ENCODE results near the gene REC114.

DNA sequence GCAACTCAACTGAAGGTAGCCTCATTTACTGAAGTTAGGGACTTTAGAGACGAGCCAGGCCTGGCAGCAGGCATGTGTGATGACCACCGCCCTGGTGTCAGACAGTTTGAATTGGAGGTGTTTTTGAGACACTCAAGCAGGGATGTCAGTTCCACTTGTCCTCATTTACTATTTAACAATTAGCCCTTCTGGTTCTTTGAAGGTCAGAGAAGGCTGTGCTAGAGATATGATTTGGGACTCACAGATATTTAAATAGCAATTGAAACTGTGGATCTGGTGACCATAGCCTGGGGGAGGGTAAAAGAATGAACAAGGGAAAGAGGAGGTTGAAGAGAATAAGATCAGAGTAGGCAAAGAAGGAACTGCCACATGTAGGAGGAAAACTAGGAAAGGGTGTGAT is 74.6 kb downstream of the REC114 start:
- TF ChIP-seq CTCF (IDR thresholded peaks at IDR 0.05) (no peak), POLR2A (IDR thresholded peaks at IDR 0.05) (no peak)

Data from uterus (tissue), 2 donors.